Upper lobe of left lung (tissue), 4 donors: ENCODE data around the gene CCDC160.

ENCODE experiments used
- CTCF ChIP-seq, 6 experiments: fragments of 450-650 bp in 4 of 6; fragments of 200-600 bp in 2 of 6; sonication (generic) in 2 of 6; IDR thresholded peaks; one replicate each; pipeline ENCODE4 v1.5.1; 2016 to 2019; ENCODE audit warnings: antibody characterized with exemption in 6 of 6
- POLR2A ChIP-seq, 4 donors: fragments of 450-650 bp; IDR thresholded peaks; one replicate each; pipeline ENCODE4 v1.5.1; 2016 to 2017; ENCODE audit warnings: antibody characterized with exemption in 4 of 4, mild to moderate bottlenecking in 2 of 4

- TF ChIP-seq CTCF (IDR thresholded peaks at IDR 0.05) (no peak), POLR2A (IDR thresholded peaks at IDR 0.05) (no peak)
Measured at GRCh38 chrX:134251241-134251640, 14.3 kb downstream of the CCDC160 start.
